NCI-H446 treated with DMSO at 0.1 percent for 48 hours (cell line): ENCODE measurements around the gene GJB2.

Experiments used
- DNase-seq: peaks from one replicate; lab custom pipeline; 2025; lab: John Stamatoyannopoulos, UW

The GJB2 gene

DNA sequence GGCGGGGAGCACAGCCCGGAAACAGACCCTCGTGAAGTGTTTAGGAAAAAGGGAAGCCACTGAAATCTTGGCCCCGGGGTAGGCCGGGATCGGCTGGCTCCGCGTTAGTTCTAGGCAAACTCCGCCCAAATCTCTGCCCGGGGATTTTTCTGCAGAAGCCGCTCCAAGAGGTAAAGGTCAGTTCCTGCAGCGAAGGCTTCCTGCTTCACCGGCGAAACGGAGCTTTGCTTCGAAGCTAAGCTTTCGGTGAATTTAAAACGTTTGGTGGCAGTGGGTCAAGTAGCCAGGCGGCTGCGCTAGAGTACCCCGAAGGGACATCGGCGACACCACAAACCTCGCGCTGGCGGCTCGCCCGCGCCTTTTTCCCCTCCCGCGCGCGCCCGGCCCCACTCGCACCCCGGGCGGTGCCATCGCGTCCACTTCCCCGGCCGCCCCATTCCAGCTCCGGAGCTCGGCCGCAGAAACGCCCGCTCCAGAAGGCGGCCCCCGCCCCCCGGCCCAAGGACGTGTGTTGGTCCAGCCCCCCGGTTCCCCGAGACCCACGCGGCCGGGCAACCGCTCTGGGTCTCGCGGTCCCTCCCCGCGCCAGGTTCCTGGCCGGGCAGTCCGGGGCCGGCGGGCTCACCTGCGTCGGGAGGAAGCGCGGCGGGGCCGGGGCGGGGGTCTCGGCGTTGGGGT, 441 bp downstream of the GJB2 start:
- DNase-seq: no peak

DNA sequence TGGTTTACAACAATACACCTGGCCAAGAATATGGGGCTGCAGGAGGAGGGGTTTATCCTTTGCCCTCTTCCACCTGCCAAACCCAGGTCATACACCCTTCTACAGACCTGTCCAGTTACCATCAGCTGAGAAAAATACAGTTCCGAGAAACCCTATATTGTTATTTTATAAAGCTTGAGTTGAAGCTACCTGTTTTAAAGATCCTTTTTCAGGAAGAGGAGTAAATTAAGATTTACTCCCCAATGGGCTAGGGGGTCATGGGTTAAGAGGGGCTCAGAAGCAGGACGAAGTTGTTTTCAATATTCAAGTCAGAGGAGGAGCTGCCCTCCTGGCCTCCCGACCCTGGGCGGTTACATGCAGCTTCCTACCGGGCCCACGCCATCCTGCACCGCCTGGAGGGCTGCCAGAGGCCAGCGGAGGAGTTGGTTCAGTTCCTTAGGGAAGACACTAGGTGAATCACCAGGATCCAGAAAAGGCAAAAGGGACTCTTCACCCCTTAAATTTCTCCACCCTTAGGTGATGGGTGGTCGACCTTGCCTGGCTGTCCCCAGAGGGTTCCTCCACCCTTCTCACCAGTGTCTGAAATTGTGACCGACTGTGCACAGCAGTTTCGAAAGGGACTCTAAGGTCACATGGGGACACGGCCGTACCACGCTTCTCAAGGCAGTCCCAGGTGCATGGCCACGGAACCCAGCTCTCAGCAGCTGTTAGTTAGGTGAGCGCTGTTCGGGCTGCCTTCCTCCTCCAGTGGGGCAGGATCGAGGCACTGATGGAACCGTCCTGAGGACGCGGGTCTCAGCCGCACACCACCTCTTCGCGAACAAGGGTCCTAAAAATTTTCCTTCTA, 1.2 kb downstream of the GJB2 start:
- no peak for DNase-seq

- DNase-seq: no peak
Observed at GRCh38 chr13:20190481-20191310, 2.0 kb downstream of the GJB2 start.

DNA sequence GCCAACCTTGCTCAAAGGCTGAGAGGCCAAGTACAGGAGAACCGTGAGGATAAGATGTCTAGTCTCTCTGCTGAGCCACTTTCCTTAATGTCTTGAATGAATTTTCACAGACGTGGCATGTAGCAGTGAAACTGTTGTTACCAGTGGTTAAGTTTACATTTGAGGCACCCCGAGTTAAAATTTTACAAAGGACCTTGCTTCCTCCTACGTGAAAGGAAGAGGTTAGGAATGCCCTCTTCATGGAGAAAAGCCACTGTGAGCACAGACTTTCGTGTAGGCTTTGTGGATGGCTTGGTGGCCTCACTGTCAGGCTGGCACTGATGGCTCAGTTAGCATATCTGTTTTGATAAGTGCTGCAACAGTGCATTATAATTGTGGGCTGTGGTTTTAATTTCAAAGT, 2.7 kb downstream of the GJB2 start:
- no peak for DNase-seq

GRCh38 chr13:20188667-20189553, 3.8 kb downstream of the GJB2 start:
- no peak for DNase-seq

GRCh38 chr13:20186771-20187170, 6.0 kb downstream of the GJB2 start:
- DNase-seq: no peak

- no peak for DNase-seq
Observed at GRCh38 chr13:20185366-20186056, 7.2 kb downstream of the GJB2 start.

GRCh38 chr13:20182231-20182846, 10.4 kb downstream of the GJB2 start:
- peak; percentile 22 for DNase-seq

GRCh38 chr13:20181188-20181587, 11.6 kb downstream of the GJB2 start:
- DNase-seq: no peak

DNA sequence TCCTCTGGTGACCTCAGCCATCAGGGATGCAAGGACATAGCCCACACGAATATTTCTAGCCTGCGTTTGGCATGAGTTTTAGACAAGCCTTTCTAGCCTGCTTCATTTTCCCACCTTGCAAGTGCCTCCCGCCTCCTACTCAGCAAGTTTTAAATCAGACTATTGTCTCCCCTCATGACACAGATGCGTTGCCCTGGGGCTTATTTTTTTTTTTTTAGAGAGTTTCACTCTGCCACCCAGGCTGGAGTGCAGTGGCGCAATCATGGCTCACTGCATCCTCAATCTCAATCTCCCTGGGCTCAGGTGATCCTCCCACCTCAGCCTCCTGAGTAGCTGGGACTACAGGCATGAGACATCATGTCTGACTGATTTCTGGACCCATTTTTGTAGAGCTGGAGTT, 14.6 kb downstream of the GJB2 start:
- DNase-seq: no peak

- no peak for DNase-seq
Observed at GRCh38 chr13:20177049-20177831, 15.5 kb downstream of the GJB2 start.

- no peak for DNase-seq
Observed at GRCh38 chr13:20175907-20176652, 16.7 kb downstream of the GJB2 start.

- DNase-seq: no peak
Observed at GRCh38 chr13:20175406-20175794, 17.3 kb downstream of the GJB2 start.

GRCh38 chr13:20174656-20175405, 17.9 kb downstream of the GJB2 start:
- peak; percentile 48 for DNase-seq

DNA sequence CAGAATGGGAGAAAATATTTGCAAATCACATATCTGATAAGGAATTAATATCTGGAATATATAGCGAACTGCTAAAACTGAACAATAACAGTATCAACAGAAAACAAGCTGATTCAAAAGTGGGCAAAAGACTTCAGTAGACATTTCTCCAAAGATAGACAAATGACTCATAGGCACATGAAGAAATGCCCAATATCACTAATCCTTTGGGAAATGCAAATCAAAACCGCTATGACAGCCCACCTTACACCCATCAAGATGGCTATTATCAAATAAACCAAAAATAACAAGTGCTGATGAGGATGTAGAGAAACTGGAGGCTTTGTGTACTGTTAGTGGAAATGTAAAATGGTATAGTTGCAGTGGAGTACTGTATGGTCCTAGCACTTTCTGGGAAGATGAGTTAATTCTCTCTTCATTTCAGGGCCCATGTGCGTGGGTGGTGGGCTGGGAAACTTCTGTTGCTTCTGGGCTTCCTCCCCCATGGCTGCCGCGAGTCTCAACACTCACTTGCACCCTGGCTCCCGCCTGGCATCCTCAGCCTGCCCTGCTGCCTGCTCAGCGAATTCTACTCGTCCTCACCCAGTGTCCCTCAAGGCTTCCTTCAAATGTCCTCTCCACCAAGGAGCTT, 19.5 kb downstream of the GJB2 start:
- no peak for DNase-seq

DNA sequence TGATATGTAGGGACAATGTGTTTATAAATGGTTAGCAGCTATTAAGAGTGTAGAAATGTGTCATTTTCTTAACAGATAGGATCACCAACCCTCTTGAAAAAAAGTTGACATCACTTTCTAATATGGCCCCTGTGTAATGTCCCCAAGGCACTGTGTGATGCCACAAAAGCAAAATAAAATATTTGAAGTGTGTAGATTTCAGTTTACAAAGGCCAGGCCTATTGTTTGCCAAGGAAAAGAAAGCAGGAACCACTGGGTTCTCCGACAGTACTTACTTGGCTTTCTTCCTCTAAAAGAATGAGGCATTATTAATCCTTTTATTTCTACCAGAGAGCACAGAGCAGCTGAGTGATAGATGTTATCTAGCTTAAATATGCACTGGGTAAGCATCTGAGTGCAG, 21.4 kb downstream of the GJB2 start:
- DNase-seq: no peak

DNA sequence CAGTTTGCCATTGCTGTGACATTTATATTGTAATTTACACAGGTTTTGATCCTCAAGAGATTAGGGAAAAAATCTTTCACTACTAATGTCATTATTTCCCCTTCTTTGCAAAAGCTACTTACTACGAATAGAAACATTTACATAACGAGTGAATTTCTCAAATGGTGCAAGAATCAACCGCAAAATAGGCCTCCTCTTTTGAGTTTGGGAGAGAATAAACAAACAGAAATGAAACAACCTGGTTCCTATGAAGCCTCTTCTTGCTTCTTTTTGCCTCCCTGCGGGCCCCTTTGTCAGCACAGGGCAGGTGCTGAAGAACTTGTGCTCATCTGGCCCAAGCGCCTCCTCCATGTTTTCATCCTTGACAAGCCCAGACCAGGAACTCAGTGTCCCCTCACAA, 21.8 kb downstream of the GJB2 start:
- DNase-seq: no peak

GRCh38 chr13:20168396-20168795, 24.3 kb downstream of the GJB2 start:
- DNase-seq: no peak
